GM23248 (cell line): ENCODE results near the gene MLLT6.

Experiments
- EZH2 ChIP-seq: fragments of 200-600 bp; sonication (generic); IDR thresholded peaks from 2 replicates; pipeline ENCODE4 v1.6.1; 2018; ENCODE audit warnings: antibody characterized with exemption, mild to moderate bottlenecking; ENCODE audit not compliant: insufficient read depth, poor library complexity, severe bottlenecking
- EZH2phosphoT487 ChIP-seq: fragments of 200-600 bp; sonication (generic); IDR thresholded peaks from 2 replicates; pipeline ENCODE4 v1.6.1; 2018; ENCODE audit warnings: antibody characterized with exemption, moderate library complexity, mild to moderate bottlenecking, low read depth; ENCODE audit not compliant: insufficient read depth

DNA sequence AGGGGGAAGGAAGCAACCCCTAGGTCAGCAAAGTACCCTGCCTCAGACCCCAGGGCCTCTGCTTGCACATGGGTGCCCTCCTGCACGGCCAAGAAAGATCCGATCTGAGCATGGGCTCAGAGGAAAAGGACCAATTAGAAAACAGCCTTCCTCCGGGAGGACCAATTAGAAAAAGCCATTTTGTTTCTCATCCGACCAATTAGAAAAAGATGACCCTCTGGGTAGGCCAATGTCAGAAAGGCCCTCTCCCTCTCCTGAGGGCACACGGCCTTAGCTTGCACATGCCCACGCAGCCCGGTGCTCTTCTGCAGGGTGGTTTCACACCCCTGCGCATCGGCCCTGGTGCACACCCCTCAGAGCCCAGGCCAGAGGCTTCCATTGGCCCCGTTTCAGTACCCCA lies 20.0 kb downstream of the MLLT6 start:
- no peak for TF ChIP-seq EZH2phosphoT487
- TF ChIP-seq EZH2 = no peak
